GM13977 (cell line): ENCODE results near the gene TGIF2LY.
"Not testable (repeated sequence)": the region's sequence is repeated elsewhere in the genome, so short reads cannot be mapped to it uniquely, and the experiment has no call there.

Experiments used
- DNase-seq: peaks from one replicate; pipeline ENCODE4 v3.0.0; 2012; ENCODE audit warnings: low spot score
- in situ Hi-C: fragments of 300-500 bp; cut with MboI; formaldehyde crosslinking; loops from one replicate; pipeline ENCODE4 v1.12.0; 2022; ENCODE audit warnings: low sequenced_read_pairs, low pct_unique_long_range_greater_than_20kb, mixed read lengths, inconsistent platforms; ENCODE audit not compliant: unreplicated experiment

The TGIF2LY gene

GRCh38 chrY:3578767-3579166 is at the start of gene TGIF2LY:
Gene TGIF2LY (plus strand): TSS chrY:3579067. CDS start chrY:3579245, 178 bp downstream.
- in situ Hi-C loops, DNase-seq: not testable (repeated sequence)
